ENCODE data around the gene PHKB.

Gene PHKB

GRCh38 chr16:47697826-47698225 is 236.7 kb downstream of the PHKB start:
- DNase-seq = no peak

- DNase-seq = no peak
These were observed 238.0 kb downstream of the PHKB start for GRCh38 chr16:47699106-47699505.

- no peak for DNase-seq
These were observed 239.9 kb downstream of the PHKB start for GRCh38 chr16:47700857-47701587.

GRCh38 chr16:47705266-47705665 is 244.1 kb downstream of the PHKB start:
- DNase-seq = no peak

- no peak for DNase-seq
These were observed 250.7 kb downstream of the PHKB start for GRCh38 chr16:47711809-47712208.

GRCh38 chr16:47712276-47713224 is 251.4 kb downstream of the PHKB start:
- DNase-seq = no peak

GRCh38 chr16:47713225-47713595 is 252.1 kb downstream of the PHKB start:
- no peak for DNase-seq

GRCh38 chr16:47715442-47716083 is 254.4 kb downstream of the PHKB start:
- DNase-seq = no peak

GRCh38 chr16:47716571-47716970 is 255.4 kb downstream of the PHKB start:
- DNase-seq = no peak

- DNase-seq = no peak
These were observed 258.6 kb downstream of the PHKB start for GRCh38 chr16:47719713-47720112.

- DNase-seq = no peak
These were observed 260.0 kb downstream of the PHKB start for GRCh38 chr16:47721006-47721637.

- no peak for DNase-seq
These were observed 260.9 kb downstream of the PHKB start for GRCh38 chr16:47722046-47722445.

GRCh38 chr16:47724115-47724785 is 263.1 kb downstream of the PHKB start:
- DNase-seq = no peak

- no peak for DNase-seq
These were observed 264.1 kb downstream of the PHKB start for GRCh38 chr16:47725188-47725695.

GRCh38 chr16:47726031-47726675 is 265.0 kb downstream of the PHKB start:
- no peak for DNase-seq

GRCh38 chr16:47727131-47727530 is 266.0 kb downstream of the PHKB start:
- no peak for DNase-seq

- no peak for DNase-seq
These were observed 267.1 kb downstream of the PHKB start for GRCh38 chr16:47728205-47728604.

GRCh38 chr16:47729701-47730100 is 268.6 kb downstream of the PHKB start:
- DNase-seq = no peak

- no peak for DNase-seq
These were observed 270.1 kb downstream of the PHKB start for GRCh38 chr16:47731252-47731651.

GRCh38 chr16:47732122-47732521 is 271.0 kb downstream of the PHKB start:
- DNase-seq = no peak

GRCh38 chr16:47732523-47733111 is 271.5 kb downstream of the PHKB start:
- DNase-seq = no peak

All from DMS79 (cell line).